ENCODE measurements around the gene ZNHIT1.
"Not testable (repeated sequence)": the region's sequence is repeated elsewhere in the genome, so short reads cannot be mapped to it uniquely, and the experiment has no call there.

ZNHIT1 gene

GRCh38 chr7:101189109-101189508 lies 28.9 kb upstream of the ZNHIT1 start:
- no peak for DNase-seq

- DNase-seq: no peak
Measured at GRCh38 chr7:101195884-101196283, 22.1 kb upstream of the ZNHIT1 start.

- no peak for DNase-seq
Measured at GRCh38 chr7:101197991-101198390, 20.0 kb upstream of the ZNHIT1 start.

- no peak for DNase-seq
Measured at GRCh38 chr7:101198476-101198875, 19.5 kb upstream of the ZNHIT1 start.

DNA sequence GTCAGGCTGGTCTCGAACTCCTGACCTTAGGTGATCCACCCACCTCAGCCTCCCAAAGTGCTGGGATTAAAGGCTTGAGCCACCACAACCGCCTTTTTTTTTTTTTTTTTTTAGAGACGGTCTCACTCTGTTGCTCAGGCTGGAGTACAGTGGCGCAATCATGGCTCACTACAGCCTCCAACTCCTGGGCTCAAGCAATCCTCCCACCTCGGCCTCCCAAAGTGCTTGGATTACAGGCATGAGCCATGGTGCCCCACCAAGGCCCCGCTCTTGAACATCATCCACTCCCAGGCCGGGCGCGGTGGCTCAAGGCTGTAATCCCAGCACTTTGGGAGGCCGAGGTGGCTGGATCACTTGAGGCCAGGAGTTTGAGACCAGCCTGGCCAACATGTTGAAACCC lies 18.4 kb upstream of the ZNHIT1 start:
- DNase-seq: not testable (repeated sequence)

- DNase-seq: no peak
Measured at GRCh38 chr7:101200504-101200861, 17.5 kb upstream of the ZNHIT1 start.

DNA sequence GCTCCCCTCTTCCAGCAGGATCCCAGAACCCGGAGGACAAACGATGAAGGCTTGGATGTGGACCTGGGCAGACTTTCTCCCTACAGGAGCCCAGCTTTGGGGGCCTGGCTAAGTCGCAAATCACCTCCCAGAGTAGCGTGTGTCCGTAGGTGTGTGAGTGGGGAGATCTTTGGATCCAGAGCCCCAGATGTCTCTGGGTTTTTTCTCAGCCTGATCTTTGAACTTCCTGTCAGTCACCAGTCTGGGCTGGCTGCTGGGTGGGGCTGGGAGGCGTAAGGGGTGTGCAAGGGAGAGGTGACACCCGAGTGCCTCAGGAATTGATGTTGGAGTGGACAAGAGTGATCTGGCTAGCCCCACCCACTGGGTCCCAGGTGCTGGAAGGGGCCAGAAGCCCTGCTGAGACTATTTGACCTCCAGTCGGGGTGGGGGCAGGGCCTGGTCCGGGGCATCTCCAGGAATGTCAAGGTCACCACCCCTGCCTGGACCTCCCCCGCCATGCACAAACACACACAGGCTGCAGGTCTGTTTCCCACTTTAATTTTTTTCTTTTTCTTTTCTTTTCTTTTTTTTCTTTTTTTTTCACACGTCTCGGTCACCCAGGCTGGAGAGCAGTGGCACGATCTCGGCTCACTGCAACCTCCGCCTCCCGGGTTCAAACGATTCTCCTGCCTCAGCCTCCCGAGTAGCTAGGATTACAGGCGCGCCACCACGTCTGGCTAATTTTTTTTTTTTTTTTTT lies 16.9 kb upstream of the ZNHIT1 start, which contains the start of gene MOGAT3:
TSS of gene MOGAT3 (minus strand) at position 175 of the 738 bp plus-strand sequence. CDS start 182 bp downstream, outside the sequence.
- DNase-seq: no peak

DNA sequence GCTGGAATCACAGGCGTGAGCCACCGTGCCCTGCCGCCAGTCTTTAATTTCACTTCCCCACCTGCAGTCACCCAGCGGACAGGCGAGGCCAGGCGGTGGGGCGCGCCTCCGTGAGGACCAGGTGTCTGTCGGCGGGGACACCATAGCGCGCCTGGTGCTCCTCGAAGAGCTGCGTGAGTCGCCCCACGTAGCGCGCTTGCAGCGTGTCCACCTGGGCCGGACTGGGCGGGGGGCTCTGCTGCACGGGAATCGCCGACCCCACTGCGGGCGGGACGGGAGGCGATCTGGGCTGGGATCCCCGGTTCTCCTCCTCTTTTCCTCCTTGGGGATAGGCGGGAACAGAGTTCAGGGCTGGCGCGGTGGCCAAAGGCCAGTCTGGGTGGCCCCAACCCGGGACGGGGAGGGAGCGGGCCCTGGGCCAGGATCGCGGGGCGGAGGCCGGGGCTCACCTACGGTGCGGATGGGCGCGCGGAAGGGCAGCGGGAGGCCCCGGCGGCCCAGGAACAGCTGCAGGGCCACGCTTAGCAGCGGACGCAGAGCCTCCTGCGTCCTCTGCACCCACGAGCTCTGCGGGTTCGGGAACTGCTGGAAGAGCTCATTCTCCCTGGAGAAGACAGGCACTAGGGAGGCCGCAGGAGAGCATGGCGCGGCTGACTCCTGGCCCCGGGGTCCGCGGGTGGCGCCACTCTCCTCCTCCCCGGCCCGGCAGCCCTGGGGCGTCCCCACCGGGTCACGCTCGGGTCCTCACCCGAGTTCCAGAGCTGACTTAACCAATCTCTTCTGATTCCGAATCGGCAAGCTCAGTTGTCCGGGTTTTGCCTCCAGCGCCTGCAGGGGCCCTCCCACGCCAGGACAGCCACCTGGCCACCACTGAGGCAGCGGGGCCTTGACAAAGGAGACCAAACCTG lies 16.0 kb upstream of the ZNHIT1 start:
- no peak for DNase-seq

DNA sequence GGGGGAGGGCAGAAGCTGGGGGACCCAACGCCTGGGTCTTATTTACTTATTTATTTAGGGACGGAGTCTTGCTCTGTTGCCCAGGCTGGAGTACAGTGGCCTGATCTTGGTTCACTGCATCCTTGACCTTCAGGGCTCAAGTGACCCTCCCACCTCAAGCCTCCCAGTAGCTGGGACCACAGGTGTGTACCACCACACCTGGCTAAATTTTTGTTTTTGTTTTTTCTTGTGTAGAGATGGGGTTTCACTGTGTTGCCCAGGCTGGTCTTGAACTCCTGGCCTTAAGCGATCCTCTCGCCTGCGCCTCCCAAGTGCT lies 15.4 kb upstream of the ZNHIT1 start:
- no peak for DNase-seq

DNA sequence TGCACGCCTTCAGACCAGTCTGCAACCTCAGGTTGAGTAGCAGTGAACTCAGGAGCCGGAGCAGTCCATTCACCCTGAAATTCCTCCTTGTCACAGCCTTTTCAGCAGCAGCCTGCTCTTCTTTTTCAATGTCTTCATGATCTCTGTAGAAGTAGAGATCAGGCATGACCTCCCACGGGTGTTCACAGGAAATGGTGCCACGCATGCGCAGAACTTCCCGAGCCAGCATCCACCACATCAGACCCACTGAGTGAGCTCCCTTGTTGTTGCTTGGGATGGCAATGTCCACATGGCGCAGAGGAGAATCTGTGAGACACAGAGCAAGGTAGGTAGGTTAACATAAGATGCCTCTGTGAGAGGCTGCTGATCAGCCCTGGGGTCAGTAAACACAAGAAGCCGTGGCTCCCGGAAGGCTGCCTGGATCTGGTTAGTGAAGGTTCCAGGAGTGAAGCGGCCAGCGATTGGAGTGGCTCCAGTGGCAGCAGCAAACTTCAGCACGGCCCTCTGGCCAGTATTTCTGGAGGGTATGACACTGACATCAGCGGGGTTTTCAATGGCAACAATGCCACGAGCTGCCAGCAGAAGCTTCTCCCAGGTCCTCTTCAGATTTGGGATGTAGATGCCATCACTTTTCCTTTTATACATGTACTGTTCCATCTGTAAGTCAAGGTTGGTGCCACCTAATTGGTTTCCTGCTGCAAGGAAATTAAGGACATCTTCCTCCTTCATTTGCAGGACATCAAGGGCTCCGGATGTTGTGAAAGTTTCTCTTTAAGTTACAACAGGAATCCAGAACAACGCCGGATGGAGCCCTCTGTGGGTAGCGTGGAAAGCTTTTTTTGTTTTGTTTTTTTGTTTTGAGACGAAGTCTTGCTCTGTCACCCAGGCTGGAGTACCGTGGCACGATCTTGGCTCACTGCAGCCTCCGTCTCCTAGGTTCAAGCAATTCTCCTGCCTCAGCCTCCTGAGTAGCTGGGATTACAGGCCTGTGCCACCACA lies 13.9 kb upstream of the ZNHIT1 start:
- not testable (repeated sequence) for DNase-seq

- no peak for DNase-seq
Measured at GRCh38 chr7:101205901-101206664, 11.9 kb upstream of the ZNHIT1 start.

GRCh38 chr7:101206665-101207042 lies 11.3 kb upstream of the ZNHIT1 start:
- DNase-seq: no peak

DNA sequence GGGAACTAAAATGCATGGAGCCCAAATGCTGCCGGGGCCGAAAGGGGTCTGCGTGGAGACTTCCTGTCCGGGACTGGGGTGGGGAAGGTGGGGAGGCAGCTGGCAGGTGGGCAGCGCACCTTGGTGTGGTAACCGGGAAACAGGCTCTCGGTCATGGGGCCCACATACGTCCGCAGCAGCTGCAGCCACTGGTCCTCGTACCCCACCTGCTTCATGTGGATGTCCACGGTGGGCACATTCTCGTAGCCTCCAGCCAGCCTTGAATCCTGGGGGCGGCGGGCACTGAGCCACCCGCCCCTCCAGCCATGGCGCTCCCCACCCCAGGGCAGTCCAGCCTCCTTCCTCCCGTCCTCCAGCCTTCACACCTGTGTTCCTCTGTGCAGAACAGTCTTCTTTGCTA lies 10.5 kb upstream of the ZNHIT1 start:
- DNase-seq: no peak

DNA sequence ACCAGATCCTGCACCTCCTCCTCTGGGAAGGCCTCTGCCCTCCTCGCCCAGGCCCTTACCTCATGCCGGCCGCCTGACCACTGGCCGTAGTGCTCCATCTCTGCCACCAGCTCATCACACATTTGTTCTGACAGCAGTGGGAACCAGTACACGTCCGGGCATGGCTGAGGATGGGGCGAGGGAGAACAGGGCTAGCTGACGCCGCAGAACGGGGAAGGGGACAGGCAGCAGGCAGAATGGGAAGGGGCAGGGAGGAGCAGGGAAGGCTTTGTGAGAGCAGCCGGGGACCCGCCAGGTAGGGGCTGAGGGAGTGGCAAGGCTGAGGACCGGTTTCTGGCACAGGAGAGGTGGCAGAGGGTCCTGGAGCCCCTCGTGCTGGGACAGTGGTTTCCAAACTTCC lies 9.2 kb upstream of the ZNHIT1 start:
- DNase-seq: no peak

DNA sequence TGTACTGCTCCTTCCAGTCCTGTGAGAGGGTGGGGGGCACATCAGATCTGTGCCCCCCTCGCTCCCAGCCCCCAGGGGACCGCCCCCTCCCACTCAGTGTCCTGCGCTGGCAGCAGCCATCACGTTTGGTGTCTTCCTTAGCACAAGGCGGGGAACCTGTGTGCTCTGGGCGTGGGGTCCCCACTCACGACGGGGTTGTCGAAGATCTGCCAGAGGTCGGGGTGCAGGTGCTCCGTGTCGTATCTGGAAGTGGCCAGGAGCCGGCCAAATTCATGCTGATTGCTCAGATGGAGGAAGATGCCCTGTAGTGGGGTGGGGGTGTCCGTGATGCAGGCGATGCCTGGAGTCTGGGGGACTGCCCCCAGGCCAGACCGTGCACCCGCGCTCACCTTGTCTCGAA lies 7.8 kb upstream of the ZNHIT1 start:
- DNase-seq: no peak

- DNase-seq: no peak
Measured at GRCh38 chr7:101211501-101211900, 6.5 kb upstream of the ZNHIT1 start.

DNA sequence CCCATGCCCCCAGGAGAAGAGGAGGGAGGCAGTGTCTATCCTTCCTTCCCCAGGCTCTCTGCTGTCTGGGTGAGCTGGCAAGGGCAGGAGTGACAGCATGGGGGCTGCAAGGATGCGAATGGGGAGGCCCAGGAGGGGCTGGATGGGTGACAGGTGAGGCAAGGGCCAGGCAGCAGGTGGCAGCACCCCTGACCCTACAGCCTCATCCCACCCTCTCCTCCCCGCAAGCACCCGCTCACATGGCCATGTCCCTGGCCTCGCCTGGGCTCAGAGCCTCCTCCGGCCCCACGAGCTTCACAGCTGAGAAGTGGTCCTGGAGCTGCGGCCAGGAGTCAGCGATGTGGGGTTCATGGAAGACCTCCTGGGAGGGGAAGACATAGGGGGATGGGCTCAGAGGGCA lies 6.0 kb upstream of the ZNHIT1 start:
- DNase-seq: no peak

DNA sequence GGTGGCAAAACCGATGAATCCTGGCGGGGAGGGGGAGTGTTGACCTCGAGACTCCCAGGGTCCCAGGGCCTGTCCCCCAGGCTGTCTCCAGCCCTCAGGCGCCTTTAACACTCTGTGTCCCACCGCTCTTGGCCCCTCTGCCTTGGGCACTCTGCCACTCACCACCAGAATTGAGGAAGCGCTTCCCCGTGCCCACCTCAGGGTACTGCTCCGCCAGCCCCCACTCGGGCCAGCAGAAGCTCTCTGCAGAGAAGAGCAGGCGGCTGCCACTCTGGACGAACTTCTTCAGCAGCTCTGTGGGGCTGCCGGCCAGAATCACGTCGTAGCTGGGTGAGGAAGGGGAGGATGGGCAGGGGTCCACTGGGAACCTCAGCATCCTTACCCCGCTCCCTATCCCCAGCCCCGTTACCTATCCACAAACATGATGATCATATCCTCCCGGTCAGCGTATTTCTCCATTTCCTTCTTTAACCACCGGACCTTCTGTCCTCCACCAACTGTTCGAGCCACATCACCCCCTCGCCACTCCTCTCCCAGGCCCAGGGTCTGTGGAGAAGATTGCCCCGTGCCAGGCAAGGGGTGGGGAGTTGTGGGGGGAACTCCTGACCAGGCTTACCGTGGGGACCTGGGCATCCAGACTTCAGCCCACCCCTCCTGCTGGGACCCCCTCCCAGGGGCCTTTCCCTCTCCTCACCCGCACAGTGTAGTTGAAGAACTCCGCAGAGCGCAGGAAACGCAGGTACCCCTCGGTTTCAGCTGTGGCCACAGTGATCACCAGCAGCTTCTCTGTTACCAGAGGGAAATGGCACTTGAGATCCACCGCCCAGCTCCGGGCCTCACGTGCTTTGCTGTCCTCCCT lies 1.7 kb upstream of the ZNHIT1 start:
- no peak for DNase-seq

DNA sequence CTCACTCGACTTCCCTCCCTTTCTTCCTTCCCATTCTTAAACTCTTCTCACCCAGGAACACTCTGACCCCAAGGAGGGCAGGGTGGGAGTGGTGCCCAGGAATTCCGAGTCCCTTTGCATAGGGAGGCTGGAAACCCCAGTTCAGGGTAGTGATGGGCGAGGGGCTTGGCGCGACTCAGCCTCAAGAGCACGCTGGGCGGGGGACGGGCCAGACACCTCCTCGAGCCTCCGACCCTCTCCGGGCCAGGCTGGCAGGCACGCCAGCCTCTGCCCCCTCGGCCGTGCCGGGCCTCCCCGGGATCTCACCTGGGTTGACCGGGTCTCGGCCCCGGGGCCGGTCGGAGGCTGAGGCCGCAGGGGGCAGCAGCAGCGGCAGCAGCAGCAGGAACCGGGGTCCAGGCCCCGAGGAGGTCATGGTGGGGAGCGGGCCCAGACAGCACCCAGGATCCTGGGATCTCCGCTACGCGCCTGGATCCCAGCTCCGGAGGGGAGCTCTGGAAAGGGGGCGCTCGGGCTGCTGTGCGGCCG lies 1.0 kb upstream of the ZNHIT1 start:
- no peak for DNase-seq

DNA sequence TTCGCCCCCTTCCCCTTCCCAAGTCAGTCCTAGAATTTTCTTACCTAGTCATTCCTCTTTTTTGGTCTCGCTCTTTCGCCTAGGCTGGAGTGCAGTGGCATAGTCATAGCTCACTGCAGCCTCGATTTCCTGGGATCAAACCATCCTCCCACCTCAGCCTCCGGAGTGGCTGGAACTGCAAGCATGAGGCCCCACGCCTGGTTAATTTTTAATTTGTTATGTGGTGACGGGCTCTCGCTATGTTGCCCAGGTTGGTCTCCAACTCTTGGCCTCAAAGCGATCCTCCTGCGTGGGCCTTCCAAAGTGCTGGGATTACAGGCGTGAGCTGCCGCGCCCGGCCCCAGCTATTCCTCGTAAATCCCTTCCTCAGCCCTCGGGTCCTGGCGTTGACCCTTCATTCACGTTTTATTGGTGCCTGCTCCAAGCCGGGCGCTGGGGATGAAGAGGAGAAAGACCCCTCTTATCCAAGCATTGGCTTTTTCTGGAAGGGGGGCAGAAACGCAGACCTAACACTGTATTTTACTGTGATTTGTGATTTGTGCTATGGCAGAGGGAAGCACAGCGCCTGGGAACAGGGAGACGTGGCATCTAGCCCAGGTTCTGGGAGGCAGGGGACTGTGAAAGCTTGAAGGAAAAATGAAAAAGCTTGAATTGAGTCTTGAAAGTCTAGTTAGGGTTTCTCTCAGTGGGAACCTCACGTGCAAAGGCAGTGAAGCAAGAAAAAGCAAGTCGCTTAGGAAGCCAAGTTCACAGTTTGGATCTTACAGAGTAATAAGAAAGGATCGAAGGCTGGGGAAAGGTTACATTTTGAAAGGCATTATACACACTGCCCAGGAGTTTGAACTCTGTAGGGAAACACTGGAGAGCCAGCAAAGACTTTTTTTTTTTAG lies 516 bp downstream of the ZNHIT1 start:
- DNase-seq: no peak
